ENCODE data around the gene NEK11. TPM values are rescaled to one million over a fixed set of nuclear protein-coding genes. Genes with fewer than 3 reads are reported as not detected.

NEK11 gene
- total RNA-seq, 1 donor from 2014 or later: 1.1 TPM

- intact Hi-C loops (cut with micrococcal nuclease): no loop called here
- H3K27me3 Mint-ChIP-seq (ENCODE audit: low read depth): no peaks in the 10 kb centered on the region
- H3K9me3 Mint-ChIP-seq: no peaks in the 10 kb centered on the region
- no peaks in the 10 kb centered on the region for H3K36me3 Mint-ChIP-seq (ENCODE audit: low read depth)
- H3K4me1 Mint-ChIP-seq (ENCODE audit: low read depth): no peaks in the 10 kb centered on the region
- no peak overlapping the region for H3K4me3 Mint-ChIP-seq (ENCODE audit: low read depth)
- no peak overlapping the region for H3K27ac Mint-ChIP-seq
- no peak for DNase-seq (ENCODE audit: low spot score)
Observed at GRCh38 chr3:131394400-131394799, 367.7 kb downstream of the NEK11 start.

- intact Hi-C loops (cut with micrococcal nuclease): no loop called here
- Mint-ChIP-seq H3K27me3 (ENCODE audit: low read depth) (no peaks in the 10 kb centered on the region), H3K9me3 (no peaks in the 10 kb centered on the region), H3K4me1 (ENCODE audit: low read depth) (no peaks in the 10 kb centered on the region), H3K27ac (no peak overlapping the region), H3K4me3 (ENCODE audit: low read depth) (no peak overlapping the region), H3K36me3 (ENCODE audit: low read depth) (no peaks in the 10 kb centered on the region)
- DNase-seq (ENCODE audit: low spot score): no peak
Observed at GRCh38 chr3:131396170-131396569, 369.5 kb downstream of the NEK11 start.

DNA sequence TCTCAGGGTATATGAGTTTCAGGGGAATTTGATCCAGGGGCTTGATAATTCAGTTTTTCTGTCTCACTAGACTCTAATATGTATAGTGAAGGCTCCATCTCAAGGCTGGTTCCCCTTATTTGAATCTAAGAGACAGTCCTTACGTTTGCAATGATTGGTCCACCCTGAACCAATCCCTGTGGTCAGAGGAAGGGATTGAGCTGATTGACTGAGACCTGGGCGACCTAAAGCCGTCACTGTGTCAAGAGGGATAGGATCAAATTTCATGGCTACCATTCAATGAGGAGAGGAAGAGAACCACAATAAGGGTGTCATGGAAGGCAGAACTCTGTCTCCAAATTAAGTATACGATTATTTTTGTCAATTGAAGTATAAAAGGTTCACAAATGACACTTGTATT lies 371.2 kb downstream of the NEK11 start:
- H3K4me1 Mint-ChIP-seq (ENCODE audit: low read depth): peaks cover 3% of the 10 kb centered on the region

More for the DNA sequence above, 371.2 kb downstream of the NEK11 start:
- Mint-ChIP-seq H3K36me3 (ENCODE audit: low read depth) (no peaks in the 10 kb centered on the region), H3K27me3 (ENCODE audit: low read depth) (no peaks in the 10 kb centered on the region), H3K9me3 (no peaks in the 10 kb centered on the region), H3K27ac (no peak overlapping the region), H3K4me3 (ENCODE audit: low read depth) (no peak overlapping the region)
- DNase-seq (ENCODE audit: low spot score): no peak
- intact Hi-C loops (cut with micrococcal nuclease): no loop called here

Other genes with a start within 250 kb of the NEK11 start
- 59.4 and 63.7 TPM in 2 replicates for gene ATP2C1, start 132.8 kb upstream of the NEK11 start, total RNA-seq
- gene ASTE1, start 52 bp upstream of the NEK11 start, total RNA-seq: 7.4 and 8.0 TPM in 2 replicates